Astrocyte of the cerebellum (primary cell): ENCODE measurements around the gene MYL6.
"Not testable (repeated sequence)": the region's sequence is repeated elsewhere in the genome, so short reads cannot be mapped to it uniquely, and the experiment has no call there.

Experiments
- DNase-seq: peaks from one replicate; pipeline ENCODE4 v3.0.0-alpha.2; 2011; ENCODE audit warnings: low read depth
- H3K4me3 ChIP-seq: 2 replicates; pipeline ENCODE4 v1.5.1; 2011; ENCODE audit warnings: mild to moderate bottlenecking, low read depth, low read length, moderate library complexity
- CTCF ChIP-seq: IDR thresholded peaks from 2 replicates; pipeline ENCODE4 v1.5.1; 2012; ENCODE audit warnings: low read length, low read depth, moderate library complexity, mild to moderate bottlenecking; ENCODE audit errors: missing control alignments
- in situ Hi-C: cut with HindIII; loops from 2 replicates; pipeline ENCODE4 v1.10.0; 2017; ENCODE audit warnings: low sequenced_read_pairs

Gene MYL6

GRCh38 chr12:56189918-56190694, 31.9 kb downstream of the MYL6 start:
- H3K4me3 ChIP-seq = peak overlapping the region; percentile 81
- in situ Hi-C loops = loop anchor here (5.0 kb wide), 1 partner anchor 73 kb away; the partner anchor contains the start of genes RPL41 and ZC3H10
- DNase-seq = peak; percentile 59
- TF ChIP-seq CTCF = no peak

- H3K4me3 ChIP-seq = peak overlapping the region; percentile 81
- in situ Hi-C loops = loop anchor here (5.0 kb wide), 1 partner anchor 73 kb away; the partner anchor contains the start of genes RPL41 and ZC3H10
- no peak for DNase-seq
- TF ChIP-seq CTCF = no peak
Observed at GRCh38 chr12:56190695-56191155, 32.6 kb downstream of the MYL6 start.

- no peak for TF ChIP-seq CTCF
- DNase-seq = no peak
- H3K4me3 ChIP-seq = no peak overlapping the region
- in situ Hi-C loops = loop anchor here (5.0 kb wide), 1 partner anchor 75 kb away; the partner anchor contains the start of genes RPL41 and ZC3H10
Observed at GRCh38 chr12:56192582-56192981, 34.4 kb downstream of the MYL6 start.

GRCh38 chr12:56193025-56193578, 34.9 kb downstream of the MYL6 start:
- peak; percentile 78 for TF ChIP-seq CTCF
- in situ Hi-C loops = loop anchor here (5.0 kb wide), 1 partner anchor 76 kb away; the partner anchor contains the start of genes RPL41 and ZC3H10
- DNase-seq = peak; percentile 84
- no peak overlapping the region for H3K4me3 ChIP-seq

- DNase-seq, H3K4me3 ChIP-seq, in situ Hi-C loops: not testable (repeated sequence)
Observed at GRCh38 chr12:56196818-56197550, 38.8 kb downstream of the MYL6 start.

- DNase-seq = no peak
- TF ChIP-seq CTCF = no peak
- in situ Hi-C loops = no loop called here
- no peak overlapping the region for H3K4me3 ChIP-seq
Observed at GRCh38 chr12:56197921-56198635, 39.9 kb downstream of the MYL6 start.
